AG10803 (cell line): ENCODE results near the gene TEC.

ENCODE experiments used
- DNase-seq: peaks from one replicate; pipeline ENCODE4 v3.0.0; 2010; ENCODE audit warnings: low read depth
- H3K4me3 ChIP-seq: 2 replicates; pipeline ENCODE4 v1.5.1; 2011; ENCODE audit warnings: mild to moderate bottlenecking, low read length, control low read depth
- TF ChIP-seq, protein P1 (sequence below): conservative IDR thresholded peaks from 2 replicates; pipeline ENCODE4 v1.5.1; 2011; ENCODE audit warnings: mild to moderate bottlenecking, low read length, control low read depth, inconsistent platforms

The TEC gene

DNA sequence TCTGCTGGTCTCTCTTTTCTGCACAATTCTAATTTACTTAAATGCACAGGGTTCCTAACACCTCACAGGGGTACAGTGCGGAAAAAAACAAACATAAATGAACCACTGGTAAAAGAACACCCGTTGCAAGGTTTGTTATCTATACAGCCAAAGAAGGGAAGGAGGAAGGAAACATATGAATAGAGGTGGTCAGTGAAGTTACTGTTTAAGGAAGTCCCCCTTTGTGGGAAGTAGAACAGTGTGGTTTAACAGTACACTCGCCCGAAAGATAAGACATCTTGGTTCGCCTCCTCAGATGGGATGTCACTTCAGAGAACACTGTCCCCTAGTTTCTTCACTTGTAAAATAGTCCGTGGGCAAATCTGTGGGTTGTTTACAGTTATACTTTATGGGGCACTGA, 57.5 kb downstream of the TEC start:
- TF ChIP-seq, protein P1, sequence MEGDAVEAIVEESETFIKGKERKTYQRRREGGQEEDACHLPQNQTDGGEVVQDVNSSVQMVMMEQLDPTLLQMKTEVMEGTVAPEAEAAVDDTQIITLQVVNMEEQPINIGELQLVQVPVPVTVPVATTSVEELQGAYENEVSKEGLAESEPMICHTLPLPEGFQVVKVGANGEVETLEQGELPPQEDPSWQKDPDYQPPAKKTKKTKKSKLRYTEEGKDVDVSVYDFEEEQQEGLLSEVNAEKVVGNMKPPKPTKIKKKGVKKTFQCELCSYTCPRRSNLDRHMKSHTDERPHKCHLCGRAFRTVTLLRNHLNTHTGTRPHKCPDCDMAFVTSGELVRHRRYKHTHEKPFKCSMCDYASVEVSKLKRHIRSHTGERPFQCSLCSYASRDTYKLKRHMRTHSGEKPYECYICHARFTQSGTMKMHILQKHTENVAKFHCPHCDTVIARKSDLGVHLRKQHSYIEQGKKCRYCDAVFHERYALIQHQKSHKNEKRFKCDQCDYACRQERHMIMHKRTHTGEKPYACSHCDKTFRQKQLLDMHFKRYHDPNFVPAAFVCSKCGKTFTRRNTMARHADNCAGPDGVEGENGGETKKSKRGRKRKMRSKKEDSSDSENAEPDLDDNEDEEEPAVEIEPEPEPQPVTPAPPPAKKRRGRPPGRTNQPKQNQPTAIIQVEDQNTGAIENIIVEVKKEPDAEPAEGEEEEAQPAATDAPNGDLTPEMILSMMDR = no peak
- H3K4me3 ChIP-seq = no peak overlapping the region
- no peak for DNase-seq

DNA sequence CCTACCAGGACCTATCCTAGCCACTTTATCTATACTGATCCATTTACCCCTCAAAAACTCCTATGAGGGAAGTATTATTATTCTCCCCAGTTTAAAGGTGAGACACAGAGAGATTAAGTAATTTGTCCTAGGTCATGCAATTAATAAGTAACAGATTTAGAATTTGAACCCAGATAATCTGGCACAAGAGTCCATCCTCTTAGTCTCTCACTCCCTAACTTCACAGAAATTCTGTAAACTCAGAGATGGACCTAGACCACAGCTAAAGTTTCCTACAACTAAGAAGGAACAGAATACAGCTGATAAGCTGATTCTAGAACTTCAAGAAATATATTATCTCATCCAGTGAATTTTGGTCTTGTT, 58.7 kb downstream of the TEC start:
- no peak overlapping the region for H3K4me3 ChIP-seq
- no peak for DNase-seq
- TF ChIP-seq, protein P1 = no peak

DNA sequence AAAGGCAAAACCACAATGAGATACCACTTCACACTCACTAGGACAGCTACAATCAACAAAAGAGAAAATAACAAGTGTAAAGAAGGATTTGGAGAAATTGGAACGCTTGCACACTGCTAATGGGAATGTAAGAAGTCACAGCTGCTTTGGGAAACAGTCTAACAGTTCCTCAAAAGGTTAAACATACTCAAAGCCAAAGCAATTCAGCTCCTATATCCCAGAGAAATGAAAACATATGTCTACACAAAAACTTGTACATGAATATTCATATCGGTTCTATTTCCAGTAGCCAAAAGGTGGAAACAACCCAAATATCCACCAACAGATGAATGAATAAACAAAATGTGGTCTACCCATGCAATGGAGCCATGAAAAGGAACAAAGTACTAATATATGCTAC, 64.0 kb downstream of the TEC start:
- DNase-seq = no peak
- H3K4me3 ChIP-seq = no peak overlapping the region
- TF ChIP-seq, protein P1 = no peak

DNA sequence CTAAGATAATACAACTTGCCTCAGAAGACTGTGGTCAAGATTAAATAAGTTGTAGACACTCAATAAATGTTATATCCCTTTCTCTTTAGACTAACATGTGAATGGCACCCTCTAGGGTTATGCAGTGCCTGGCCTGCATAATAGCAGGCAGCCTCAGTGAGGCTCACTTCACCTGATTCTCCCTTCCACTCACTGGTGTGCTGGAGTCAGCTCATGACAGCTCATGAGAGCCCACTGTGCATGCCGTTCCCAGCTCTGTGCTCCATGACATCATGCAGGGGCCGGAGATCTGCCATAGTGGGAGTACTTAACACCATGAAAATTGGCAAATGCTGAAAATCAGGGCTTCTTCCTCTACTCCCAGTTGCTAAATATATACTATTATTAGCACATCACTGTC, 64.5 kb downstream of the TEC start:
- TF ChIP-seq, protein P1 = no peak
- no peak for DNase-seq
- no peak overlapping the region for H3K4me3 ChIP-seq

DNA sequence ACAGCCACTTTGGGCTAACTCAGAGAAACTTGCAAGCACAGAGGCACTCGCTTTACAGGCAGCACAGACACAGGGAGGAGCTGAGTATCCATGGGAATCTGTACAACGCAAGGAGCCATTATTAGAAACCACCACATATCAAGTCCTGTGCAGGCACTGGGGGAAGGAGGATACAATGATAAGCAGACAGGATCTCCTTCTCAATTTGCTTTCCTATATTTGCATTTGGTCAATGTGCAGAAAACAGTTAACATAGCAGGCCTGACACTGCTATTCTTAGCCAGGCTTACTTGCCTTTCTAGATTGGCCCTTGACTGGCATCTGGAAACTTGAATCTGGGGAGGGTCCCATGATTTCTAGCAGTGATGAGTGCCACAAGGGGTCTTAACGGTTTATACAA, 65.8 kb downstream of the TEC start:
- no peak for DNase-seq
- no peak overlapping the region for H3K4me3 ChIP-seq
- TF ChIP-seq, protein P1 = no peak

DNA sequence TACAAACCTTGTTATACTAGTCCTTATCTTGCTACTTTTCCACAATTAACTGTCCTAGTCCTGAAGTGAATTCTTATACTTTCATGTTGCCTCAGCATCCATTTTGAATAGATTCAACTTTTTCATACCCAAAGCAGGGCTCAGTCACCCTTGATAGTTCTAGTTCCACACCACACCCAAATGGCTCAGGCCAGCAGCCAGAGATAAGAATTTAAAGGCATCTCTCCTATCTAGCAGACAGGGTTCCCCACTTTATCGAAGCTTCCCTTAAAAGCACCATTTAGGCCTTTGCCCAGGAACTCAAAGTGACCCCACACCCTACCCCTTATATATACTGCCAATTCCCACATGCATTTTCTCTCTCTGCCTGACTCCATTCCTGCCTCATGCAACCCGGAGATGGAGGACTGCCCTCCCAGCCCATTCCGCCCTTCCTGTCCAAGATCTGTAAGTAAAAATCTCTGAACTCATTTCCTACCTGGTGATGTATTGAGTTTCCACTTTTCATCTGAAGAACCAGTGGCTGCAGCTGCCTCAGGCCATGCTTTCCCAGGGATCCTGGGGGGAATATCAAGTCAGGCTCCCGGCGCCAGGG, 71.9 kb downstream of the TEC start:
- TF ChIP-seq, protein P1 = no peak
- no peak for DNase-seq
- H3K4me3 ChIP-seq = no peak overlapping the region

DNA sequence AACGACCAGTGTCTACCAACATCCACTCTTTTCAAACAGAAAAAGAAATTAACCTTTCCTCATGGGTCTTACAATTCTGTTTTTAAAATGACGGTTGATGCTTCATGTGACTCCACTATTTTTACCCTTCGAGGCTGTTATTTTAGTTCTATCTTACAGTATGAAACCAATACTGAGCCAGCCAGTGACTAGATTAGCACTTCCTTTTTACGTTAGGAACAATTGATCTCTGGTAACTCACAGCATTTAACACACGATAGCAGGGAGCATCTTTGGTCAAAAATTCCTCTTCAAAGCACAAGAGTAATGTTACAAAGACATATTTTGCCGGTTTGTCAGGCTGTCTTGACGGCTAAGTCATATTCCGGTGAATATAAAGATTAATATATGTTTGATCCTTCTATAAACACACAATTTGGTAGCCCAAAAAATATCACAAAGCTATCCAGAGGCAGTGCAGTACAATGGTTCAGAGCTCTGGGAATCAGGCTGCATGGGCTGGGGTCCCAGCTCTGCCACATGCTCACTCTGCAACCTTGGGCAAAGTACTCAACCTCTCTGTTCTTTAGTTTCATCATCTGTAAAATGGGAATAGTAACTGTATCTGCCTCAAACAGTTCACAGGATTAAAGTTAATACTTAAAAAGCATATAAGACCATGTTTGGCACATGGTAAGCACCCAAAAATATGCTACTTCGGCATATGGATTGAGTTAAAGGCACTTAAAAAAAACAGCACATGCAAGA, 72.7 kb downstream of the TEC start:
- H3K4me3 ChIP-seq = no peak overlapping the region
- TF ChIP-seq, protein P1 = no peak
- DNase-seq = no peak
